NCI-H82 treated with DMSO at 0.1 percent for 48 hours (cell line): ENCODE measurements around the gene MT2A.
"Not testable (repeated sequence)": the region's sequence is repeated elsewhere in the genome, so short reads cannot be mapped to it uniquely, and the experiment has no call there.

Experiments
- DNase-seq: peaks from one replicate; lab custom pipeline; 2025; ENCODE audit not compliant: unreplicated experiment; lab: John Stamatoyannopoulos, UW

The MT2A gene

GRCh38 chr16:56608043-56608875, at the start of gene MT2A:
Gene MT2A, plus strand, starts transcription at chr16:56608584. Its CDS starts 72 bp downstream, at chr16:56608656.
- peak; percentile 86 for DNase-seq

GRCh38 chr16:56559109-56559508, 49.3 kb upstream of the MT2A start:
- no peak for DNase-seq

- no peak for DNase-seq
Observed at GRCh38 chr16:56560447-56560846, 47.9 kb upstream of the MT2A start.

- no peak for DNase-seq
Observed at GRCh38 chr16:56561126-56561525, 47.3 kb upstream of the MT2A start.

- no peak for DNase-seq
Observed at GRCh38 chr16:56564793-56565477, 43.4 kb upstream of the MT2A start, which contains the start of gene MT4. Gene MT4, plus strand, starts transcription at chr16:56565073. Its CDS starts 56 bp downstream, at chr16:56565129.

- no peak for DNase-seq
Observed at GRCh38 chr16:56569971-56570370, 38.4 kb upstream of the MT2A start.

GRCh38 chr16:56571525-56571924, 36.9 kb upstream of the MT2A start:
- no peak for DNase-seq

GRCh38 chr16:56574625-56575024, 33.8 kb upstream of the MT2A start:
- DNase-seq, result no peak

- peak; percentile 30 for DNase-seq
Observed at GRCh38 chr16:56576585-56577299, 31.6 kb upstream of the MT2A start.

GRCh38 chr16:56577300-56577625, 31.1 kb upstream of the MT2A start:
- DNase-seq, result no peak

GRCh38 chr16:56580391-56581048, 27.9 kb upstream of the MT2A start:
- no peak for DNase-seq

- not testable (repeated sequence) for DNase-seq
Observed at GRCh38 chr16:56582911-56583310, 25.5 kb upstream of the MT2A start.

GRCh38 chr16:56583351-56584168, 24.8 kb upstream of the MT2A start:
- DNase-seq, result no peak

- no peak for DNase-seq
Observed at GRCh38 chr16:56584276-56584675, 24.1 kb upstream of the MT2A start.

GRCh38 chr16:56588781-56589140, 19.6 kb upstream of the MT2A start:
- no peak for DNase-seq

- DNase-seq, result no peak
Observed at GRCh38 chr16:56589141-56590039, 19.0 kb upstream of the MT2A start, which contains the start of gene MT3. Gene MT3, plus strand, starts transcription at chr16:56589528. Its CDS starts 63 bp downstream, at chr16:56589591.

- no peak for DNase-seq
Observed at GRCh38 chr16:56591377-56592060, 16.9 kb upstream of the MT2A start.

GRCh38 chr16:56593573-56594291, 14.7 kb upstream of the MT2A start:
- no peak for DNase-seq
